ENCODE data around the gene IPO11.

IPO11 gene

DNA sequence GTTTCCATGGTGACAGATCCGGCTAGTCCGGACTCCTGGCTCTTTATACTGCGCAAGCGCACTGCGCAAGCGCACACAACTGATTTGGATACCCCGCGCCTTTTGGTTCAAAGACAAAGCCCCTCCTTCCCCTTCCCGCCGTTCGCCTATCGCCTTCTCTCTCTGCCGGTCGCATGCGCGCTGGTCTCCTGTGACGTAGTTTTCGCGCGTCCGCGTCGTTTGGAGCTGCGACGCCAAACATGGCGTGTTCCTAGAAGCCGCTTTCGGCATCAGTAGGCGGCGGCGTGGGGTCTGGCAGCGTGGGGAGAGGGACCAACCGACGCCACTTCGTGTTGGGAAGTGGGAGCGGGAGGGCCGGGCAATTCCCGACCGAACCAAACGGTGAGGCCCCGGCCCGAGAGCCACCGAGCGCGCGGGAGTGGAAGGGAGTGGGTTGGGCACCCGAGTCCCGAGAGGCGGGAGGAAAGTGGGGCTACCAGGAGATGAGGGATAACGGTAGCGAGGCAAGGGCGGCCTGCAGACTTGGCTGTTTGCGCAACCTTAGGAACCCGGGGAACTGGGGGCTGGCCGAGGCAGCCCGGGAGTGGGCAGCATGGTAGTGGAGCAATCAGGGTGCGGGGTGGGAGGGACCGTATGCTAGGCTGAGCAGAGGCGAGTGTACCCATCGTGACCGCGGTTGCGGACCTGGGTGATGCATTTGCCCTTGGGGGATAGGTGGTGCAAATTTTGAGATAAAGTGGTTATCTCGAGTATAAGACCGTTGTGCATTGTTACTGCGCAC, at the start of gene IPO11:
TSS of gene IPO11 (plus strand) at position 215 of the 781 bp plus-strand sequence. CDS start 24,517 bp downstream, outside the sequence.
- peak; percentile 82 to 93 for DNase-seq

DNA sequence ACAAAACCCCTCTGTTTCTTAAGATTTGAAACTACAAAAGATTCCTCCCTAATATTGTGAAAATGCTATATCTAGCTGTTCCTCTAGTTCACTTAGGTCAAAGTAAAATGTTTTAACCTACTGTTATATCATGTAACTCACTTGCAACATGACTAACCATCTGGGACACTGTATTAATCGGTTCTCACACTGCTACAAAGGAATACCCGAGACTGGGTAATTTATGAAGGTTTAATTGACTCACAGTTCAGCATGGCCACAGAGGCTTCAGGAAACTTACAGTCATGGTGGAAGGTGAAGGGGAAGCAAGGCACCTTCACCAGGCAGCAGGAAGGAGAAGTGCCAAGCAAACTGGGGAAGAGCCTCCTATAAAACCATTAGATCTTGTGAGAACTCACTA, 43.5 kb upstream of the IPO11 start:
- DNase-seq = no peak

DNA sequence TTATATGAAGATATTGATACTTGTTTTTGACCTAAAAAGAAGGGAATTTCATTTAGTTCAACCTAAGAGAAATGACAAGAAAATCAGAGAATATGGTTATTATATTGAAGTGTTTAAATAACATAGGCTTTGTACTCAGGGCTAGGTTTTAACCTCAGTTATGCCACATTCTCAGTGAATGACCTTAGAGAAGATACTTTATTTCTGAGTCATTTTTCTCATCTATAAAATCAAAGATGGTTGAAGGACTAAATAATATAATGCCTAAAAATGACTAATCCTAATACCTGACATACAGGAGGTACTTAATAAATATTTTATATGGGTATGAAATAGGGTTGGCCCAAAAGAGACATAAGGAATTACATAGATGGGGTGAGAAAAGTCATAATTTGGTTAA, 41.2 kb upstream of the IPO11 start:
- DNase-seq = no peak

DNA sequence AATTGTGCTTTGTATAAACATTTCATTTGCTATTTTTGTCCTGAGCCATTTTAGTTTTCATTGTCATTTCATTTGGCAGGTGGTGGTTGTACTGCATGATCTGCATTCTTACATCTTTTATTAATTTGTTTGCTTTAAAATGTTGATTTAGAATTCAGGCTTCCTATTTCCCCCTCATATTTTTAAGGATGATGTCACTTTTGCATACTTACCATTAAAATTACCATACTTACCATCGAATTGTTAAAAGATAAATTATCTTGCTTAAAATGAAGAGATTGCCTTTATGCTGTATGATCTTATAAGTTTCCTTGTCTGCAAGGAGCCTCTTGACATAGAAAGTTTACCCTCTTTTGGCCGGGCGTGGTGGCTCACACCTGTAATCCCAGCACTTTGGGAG, 40.0 kb upstream of the IPO11 start:
- no peak for DNase-seq

DNA sequence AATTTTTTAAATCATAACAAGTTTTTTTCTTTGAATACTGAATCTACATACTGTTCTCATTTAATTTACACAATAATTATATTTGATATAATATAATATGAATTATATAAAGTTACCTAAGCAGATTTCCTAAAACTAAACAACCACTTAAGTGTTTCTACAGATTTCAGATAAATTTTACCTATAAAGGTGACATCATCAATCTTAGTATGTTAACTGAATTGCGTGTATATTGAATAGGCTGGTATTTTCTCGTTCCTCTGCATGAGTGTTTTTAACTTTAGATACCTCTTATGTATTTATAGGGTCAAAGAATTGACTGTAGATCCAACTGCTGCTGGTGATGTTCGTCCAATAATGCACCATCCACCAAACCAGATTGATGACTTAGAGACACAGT, 39.2 kb upstream of the IPO11 start:
- DNase-seq = no peak

DNA sequence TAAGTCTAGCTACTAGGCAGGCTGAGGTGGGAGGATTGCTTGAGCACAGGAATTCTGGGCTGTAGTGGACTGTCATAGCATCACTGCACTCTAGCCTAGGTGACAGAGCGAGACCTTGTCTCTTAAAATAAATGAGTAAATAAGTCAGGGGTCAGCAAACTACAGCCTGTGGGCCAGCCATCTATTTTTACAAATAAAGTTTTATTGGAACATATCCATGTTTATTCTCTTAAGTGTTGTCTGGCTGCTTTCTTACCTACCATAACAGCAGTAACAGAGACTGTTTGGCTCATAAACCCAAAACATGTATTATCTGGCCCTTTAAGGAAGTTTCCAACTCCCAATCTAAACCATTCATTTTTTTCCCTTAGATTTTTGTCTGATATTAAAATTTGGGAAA, 38.5 kb upstream of the IPO11 start:
- no peak for DNase-seq

DNA sequence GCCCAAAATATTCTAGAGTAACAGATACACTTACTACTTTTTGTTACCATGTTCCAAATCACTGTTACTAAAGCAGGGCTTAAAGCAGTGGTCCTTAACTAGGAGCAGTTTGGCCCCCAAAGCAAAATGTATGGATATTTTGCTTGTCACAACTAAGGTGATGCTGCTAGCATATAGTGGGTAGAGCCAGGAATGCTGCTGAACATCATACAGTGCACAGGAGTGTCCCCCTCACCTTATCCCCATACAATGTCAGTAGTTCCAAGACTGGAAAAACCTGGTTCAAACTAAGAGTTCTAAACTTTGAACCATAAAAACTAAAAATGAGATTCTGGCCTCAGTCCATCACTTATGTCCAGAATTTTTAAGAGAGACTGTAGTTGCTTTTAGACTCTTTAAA, 36.9 kb upstream of the IPO11 start:
- no peak for DNase-seq

DNA sequence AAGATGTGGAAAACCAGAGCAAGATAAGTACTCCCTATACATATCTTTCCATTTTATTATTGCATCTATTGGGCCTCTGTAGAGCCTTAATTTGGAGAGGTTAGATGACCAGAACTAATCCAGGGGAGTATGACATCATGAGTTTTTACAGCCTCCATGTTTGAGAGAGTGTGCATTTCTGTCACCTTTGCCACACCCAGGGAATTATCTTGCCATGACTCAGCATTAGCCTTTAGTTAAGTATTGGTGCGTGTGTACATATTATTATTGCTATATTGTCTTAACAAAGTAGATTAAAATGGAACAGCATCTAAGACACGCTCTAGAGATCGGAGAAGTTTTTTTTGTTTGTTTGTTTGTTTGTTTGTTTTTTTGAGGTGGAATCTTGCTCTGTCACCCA, 36.5 kb upstream of the IPO11 start:
- no peak for DNase-seq

DNA sequence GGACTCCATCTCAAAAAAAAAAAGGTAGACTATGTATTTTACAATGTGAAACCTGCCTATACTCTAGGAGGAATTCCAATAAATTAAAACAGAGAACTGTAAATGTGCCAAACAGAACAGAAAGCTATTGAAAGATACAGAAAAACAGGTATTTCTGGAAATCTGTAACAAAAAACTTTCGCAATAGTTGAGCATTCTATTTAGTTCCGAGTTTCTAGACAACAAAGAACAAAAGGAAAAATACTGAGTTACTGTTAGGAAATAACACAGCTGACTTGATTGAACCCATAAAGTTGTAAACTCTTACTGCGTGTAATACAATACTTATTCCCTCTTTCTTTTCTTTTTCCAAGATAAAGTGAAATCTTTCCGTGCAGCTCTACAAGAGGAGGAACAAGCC, 27.4 kb upstream of the IPO11 start:
- DNase-seq = no peak

DNA sequence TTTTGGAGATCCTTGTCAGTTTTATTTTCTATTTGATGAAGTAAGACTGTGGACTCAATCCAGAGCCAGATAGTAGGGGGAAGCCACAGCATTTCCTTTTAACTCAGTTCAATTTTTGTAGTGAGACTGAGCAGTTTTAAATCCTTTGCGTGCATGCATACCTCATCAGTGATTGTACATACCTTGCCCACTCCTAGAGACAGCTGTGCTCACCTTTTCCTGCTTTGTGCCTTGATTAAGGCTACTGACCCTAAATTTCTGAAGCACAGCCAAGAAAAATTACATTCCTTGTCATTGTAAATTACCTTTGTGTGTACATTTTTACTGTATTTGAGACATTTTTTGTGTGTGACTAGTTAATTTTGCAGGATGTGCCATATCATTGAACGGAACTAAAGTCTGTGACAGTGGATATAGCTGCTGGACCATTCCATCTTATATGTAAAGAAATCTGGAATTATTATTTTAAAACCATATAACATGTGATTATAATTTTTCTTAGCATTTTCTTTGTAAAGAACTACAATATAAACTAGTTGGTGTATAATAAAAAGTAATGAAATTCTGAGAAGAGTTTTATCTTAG, 26.7 kb upstream of the IPO11 start:
- DNase-seq = no peak

DNA sequence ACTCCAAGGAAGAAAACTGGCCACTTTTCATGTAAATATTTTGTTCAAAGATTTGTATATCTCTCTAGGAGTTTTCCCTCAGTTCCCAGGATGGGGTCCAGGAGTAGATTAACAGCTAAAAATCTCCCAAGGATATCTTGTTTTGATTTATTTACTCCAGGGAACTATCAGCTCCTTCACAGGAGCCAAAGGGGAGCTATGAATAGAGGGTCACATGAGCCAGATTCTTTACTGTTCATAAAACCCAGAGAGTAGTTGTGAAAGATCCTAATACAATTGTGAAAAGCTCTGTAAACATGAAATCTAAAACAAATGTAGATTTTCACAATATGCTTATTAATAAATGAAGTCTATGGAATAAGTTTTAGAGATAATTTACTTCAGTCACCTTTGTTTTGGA, 25.7 kb upstream of the IPO11 start:
- DNase-seq = no peak

DNA sequence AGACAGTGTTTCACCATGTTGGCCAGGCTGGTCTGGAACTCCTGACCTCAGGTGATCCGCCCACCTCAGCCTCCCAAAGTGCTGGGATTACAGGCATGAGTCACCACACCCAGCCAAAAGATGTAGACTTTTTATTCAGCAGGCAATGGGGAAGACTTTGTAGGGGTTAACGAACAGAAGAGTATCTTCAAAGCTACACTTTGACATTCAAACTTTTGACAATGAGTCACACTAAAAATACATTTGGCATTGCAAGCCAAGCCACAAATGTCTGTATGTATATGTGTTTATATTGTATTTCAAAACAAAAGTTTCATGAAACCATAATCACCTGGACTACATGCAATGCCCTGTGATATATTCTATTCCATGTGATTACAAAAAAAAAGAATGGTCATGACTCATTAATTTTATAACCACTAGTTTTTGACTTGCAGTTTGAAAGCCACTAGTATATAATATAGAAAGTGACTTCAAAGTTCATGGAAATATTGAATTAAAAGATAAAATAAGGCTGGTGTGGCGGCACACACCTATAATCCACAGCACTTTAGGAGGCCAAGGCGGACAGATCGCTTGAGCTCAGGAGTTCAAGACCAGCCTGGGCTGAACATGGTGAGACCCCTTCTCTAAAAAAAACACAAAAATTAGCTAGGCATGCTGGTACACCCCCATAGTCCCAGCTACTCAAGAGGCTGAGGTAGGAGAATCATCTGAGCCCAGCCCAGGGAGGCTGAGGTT, 17.2 kb upstream of the IPO11 start:
- DNase-seq = no peak

DNA sequence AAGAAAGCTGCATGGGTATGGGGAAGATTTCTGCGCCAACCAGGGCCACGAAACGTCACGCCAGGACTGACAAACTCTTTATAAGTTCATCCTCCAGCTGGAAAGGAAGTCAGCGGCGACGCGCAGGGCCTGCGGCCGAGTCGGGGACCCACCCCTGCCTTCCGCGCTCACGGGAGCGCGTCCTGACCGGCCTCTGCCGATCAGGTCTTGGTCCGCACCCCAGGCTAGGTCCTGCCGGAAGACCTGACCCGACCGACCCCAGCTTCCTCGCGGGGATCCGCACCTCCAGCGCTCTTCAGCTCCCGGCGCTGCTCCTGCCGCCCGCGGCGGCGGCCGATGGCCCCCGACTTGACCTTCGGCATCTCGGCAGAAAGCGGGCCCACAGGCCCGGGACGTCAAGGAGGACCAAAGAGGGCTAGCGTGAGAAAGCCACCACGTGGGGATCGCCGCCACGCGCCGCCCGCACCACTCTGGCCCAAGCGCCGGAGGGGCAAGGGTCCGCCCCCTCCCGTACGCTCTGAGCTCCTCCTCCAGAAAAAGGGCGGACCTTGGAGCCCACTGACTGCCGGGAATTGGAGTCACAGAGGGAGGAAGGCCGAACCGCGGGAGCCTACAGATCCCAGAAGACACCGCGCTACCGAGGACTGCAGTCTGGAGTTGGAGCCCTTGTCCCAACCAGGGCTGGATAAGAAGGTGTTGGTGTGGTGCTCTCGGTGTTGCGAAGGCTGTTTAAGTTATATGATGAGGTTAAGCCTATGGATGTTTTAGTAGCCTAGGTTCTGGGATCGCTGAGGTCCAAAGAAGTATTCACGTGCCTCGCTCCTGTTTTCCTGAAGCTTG, 8.9 kb upstream of the IPO11 start, which contains the start of gene DIMT1:
TSS of gene DIMT1 (minus strand) at position 495 of the 840 bp plus-strand sequence. CDS start at position 362, 133 bp downstream.
- peak; percentile 85 to 96 for DNase-seq

DNA sequence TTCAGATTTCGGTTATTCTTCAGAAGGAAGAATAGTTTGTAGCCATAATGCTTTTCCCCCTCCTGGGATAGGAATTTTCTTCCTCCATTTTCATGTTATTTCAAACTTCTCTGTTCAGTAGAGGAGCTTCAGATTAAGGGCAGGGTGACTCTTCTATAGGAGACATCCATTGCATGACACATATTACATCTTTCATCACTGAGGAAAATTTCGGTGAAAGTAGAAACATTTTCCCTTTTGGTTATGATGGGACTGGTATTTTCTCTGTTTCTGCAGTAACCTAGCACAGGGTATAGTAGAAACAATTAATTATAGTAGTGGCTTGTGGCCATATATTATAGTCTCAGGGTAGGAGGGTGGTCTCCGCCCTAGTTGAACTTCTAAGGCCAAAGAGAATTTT, 1.1 kb downstream of the IPO11 start:
- no peak for DNase-seq

DNA sequence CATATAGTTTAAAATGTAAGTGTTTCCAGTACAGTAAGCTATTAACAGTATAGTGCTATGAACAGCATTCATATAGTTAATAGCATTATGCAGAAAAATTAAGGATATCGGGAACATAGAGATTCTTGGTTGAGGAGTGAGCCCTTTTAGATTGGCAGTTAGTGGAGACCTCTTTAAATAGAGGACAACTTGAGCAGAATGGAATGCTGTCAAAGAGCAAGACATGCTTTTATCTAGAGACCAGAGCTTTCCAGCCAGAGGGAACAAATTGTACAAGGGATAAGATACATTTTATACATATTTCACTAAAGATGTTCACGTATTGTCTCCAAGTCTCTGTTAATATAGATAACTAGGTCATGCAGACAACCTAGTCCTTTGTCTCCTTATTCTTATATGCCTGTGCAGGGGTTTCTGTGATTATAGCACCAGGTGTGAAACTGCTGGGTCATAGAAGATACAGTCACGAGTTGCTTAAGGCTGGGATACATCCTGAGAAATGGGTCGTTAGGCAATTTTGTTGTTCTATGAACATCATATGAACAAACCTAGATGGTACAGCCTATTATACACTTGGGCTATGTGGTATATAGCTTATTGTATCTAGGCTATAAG, 6.0 kb downstream of the IPO11 start:
- no peak for DNase-seq

DNA sequence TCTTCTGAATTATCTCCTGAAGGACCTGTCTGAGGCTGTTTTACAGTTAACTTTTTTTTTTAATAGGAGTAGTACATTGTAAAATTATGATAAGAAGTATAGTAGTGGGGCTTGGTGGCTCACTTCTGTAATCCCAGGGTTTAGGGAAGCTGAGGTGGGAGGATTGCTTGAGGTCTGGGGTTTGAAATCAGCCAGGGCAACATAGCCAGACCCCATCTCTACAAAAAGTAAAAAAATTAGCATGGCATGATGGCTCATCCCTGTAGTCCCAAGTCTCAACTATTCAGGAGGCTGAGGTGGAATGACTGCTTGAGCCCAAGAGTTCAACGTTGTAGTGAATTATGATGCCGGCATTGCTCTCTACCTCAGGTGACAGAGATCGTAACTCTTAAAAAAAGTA, 7.0 kb downstream of the IPO11 start:
- DNase-seq = no peak

DNA sequence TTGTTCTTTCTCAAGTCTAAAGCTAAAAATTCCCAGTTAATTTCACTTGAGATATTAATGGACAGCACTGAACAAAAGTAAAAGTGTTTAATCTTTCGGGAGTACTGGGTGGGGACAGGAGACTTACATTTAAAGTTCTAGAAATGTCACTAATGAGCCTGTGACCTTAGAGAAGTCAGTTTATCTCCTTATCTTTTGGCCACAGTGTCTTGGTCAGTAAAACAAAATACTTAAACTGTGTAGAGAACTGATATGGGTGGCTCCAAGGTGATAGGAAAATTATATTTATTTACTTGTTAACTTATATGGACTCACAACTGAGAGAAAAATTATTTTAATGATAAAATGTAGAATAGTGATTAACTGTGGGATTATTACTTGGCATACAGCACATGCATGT, 8.9 kb downstream of the IPO11 start:
- no peak for DNase-seq

DNA sequence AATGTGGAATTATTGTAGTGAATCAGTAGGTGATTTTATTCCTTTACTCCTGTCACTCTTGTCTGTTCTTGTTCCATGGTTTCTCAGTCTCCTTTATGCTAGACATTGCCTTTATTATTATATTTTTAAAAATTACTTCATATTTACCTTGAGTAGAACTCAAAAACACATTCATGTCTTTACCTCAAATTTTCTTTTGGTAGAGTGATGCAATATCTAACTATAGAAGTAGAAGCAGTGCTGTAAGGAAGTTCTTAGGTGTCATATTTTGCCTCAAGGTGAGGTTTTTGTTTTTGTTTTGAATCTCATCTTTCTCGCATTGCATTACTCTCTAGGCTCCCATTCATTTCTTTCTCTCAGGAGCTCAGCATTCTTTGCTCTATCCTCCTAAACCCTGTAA, 12.2 kb downstream of the IPO11 start:
- DNase-seq = no peak

DNA sequence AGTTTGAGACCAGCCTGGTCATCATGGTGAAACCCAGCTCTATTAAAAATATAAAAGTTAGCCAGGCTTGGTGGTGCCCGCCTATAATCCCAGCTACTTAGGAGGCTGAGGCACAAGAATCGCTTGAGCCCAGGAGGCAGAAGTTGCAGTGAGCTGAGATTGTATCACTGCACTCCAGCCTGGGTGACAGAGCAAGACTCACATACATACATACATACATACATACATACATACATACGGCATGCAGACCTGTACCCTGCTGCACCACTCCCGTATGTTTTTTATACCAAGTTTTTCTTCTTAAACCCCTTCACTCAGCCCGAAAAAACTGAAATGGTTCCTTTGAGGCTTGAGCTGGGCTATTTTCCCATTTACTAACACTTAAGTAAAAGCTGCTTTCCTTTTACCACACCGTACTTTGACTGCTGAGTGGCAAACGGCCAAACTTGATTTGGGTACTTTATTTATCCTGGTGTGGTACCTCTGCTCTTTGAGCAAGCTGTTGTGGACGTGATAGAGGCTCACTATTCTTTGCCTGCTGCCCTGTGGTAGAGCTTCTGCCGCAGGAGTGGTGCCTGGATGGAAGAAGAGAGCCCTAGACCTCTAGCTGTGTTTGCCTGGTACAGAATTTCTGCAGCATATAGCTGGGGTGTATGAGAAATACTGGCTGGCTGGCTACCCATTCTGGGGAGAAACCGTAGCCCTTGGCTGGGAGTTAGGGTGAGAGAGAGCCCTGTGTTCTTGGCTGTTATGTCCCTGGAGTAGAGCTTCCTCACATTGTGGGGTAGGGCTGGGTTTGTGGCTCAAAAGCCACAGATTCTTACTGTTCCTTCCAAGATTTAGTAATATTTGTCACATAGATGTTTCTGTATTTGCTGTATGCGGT, 19.4 kb downstream of the IPO11 start:
- no peak for DNase-seq

DNA sequence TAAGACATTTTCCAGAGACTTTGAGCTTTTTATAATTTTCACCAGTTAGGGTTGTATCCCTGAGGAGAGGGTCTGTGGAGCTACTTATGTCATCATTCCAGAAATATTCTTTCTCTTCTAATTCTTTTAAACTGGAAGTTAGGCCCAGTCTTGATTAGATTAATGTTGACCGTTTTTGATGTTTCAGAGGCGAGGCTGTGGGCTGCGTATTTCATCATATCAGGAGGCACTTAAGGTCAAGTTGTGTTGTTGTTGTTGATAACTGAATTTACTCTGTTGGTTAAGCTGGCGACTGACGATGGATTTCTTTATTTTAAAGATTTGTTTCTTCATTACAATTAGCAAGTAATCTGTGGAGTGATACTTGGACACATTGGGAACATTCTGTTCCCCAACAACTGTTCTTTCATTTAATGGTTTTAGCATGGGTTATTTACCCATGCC, 20.1 kb downstream of the IPO11 start:
- DNase-seq = no peak

DNA sequence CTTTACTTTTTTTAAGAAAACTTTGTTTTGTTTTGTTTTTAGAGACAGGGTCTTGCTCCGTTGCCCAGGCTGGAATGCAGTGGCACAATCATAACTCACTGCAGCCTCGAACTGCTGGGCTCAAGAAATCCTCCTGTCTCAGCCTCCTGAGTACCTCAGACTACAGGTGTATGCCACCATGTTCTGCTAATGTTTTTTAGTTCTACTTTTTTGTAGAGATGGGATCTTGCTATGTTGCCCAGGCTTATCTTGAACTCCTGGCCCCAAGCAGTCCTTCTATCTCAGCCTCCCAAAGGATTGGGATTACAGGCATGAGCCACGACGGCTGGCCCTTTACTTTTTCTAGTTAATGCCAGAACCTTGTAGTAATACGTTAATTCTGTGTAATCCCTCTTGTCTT, 36.0 kb downstream of the IPO11 start:
- DNase-seq = no peak

All from cerebellar nuclear complex (tissue), 1 donor.